ENCODE data around the gene CTNND2. TPM values are rescaled to one million over a fixed set of nuclear protein-coding genes. Genes with fewer than 3 reads are reported as not detected.

CTNND2 gene
- total RNA-seq, 1 donor from 2014 or later: 2.5 TPM

GRCh38 chr5:11681796-11682195, 222.4 kb downstream of the CTNND2 start:
- Mint-ChIP-seq H3K9me3 (ENCODE audit: unreplicated experiment) (peaks cover 23% of the 10 kb centered on the region), H3K4me1 (ENCODE audit: unreplicated experiment) (no peaks in the 10 kb centered on the region), H3K27ac (ENCODE audit: unreplicated experiment) (no peak overlapping the region), H3K4me3 (ENCODE audit: unreplicated experiment) (no peak overlapping the region), H3K27me3 (ENCODE audit: unreplicated experiment) (no peaks in the 10 kb centered on the region), H3K36me3 (ENCODE audit: unreplicated experiment) (no peaks in the 10 kb centered on the region)
- TF ChIP-seq CTCF (IDR thresholded peaks at IDR 0.05): no peak
- DNase-seq (ENCODE audit: extremely low spot score, unreplicated experiment): no peak

- no peak overlapping the region for H3K4me3 Mint-ChIP-seq (ENCODE audit: unreplicated experiment)
- H3K9me3 Mint-ChIP-seq (ENCODE audit: unreplicated experiment): peaks cover 24% of the 10 kb centered on the region
- no peak for TF ChIP-seq CTCF (IDR thresholded peaks at IDR 0.05)
- H3K27me3 Mint-ChIP-seq (ENCODE audit: unreplicated experiment): no peaks in the 10 kb centered on the region
- no peak for DNase-seq (ENCODE audit: extremely low spot score, unreplicated experiment)
- H3K27ac Mint-ChIP-seq (ENCODE audit: unreplicated experiment): no peak overlapping the region
- no peaks in the 10 kb centered on the region for H3K36me3 Mint-ChIP-seq (ENCODE audit: unreplicated experiment)
- no peaks in the 10 kb centered on the region for H3K4me1 Mint-ChIP-seq (ENCODE audit: unreplicated experiment)
Measured at GRCh38 chr5:11679676-11680075, 224.6 kb downstream of the CTNND2 start.

- H3K4me3 Mint-ChIP-seq (ENCODE audit: unreplicated experiment): no peak overlapping the region
- H3K9me3 Mint-ChIP-seq (ENCODE audit: unreplicated experiment): peaks cover 13% of the 10 kb centered on the region
- no peak for TF ChIP-seq CTCF (IDR thresholded peaks at IDR 0.05)
- H3K36me3 Mint-ChIP-seq (ENCODE audit: unreplicated experiment): no peaks in the 10 kb centered on the region
- H3K4me1 Mint-ChIP-seq (ENCODE audit: unreplicated experiment): no peaks in the 10 kb centered on the region
- no peak for DNase-seq (ENCODE audit: extremely low spot score, unreplicated experiment)
- no peak overlapping the region for H3K27ac Mint-ChIP-seq (ENCODE audit: unreplicated experiment)
- no peaks in the 10 kb centered on the region for H3K27me3 Mint-ChIP-seq (ENCODE audit: unreplicated experiment)
Measured at GRCh38 chr5:11675184-11675583, 229.1 kb downstream of the CTNND2 start.

- H3K4me3 Mint-ChIP-seq (ENCODE audit: unreplicated experiment): no peak overlapping the region
- H3K27me3 Mint-ChIP-seq (ENCODE audit: unreplicated experiment): no peaks in the 10 kb centered on the region
- H3K36me3 Mint-ChIP-seq (ENCODE audit: unreplicated experiment): no peaks in the 10 kb centered on the region
- no peak overlapping the region for H3K27ac Mint-ChIP-seq (ENCODE audit: unreplicated experiment)
- no peak for TF ChIP-seq CTCF (IDR thresholded peaks at IDR 0.05)
- no peaks in the 10 kb centered on the region for H3K4me1 Mint-ChIP-seq (ENCODE audit: unreplicated experiment)
- DNase-seq (ENCODE audit: extremely low spot score, unreplicated experiment): no peak
- peaks cover 11% of the 10 kb centered on the region for H3K9me3 Mint-ChIP-seq (ENCODE audit: unreplicated experiment)
Measured at GRCh38 chr5:11672385-11673085, 231.7 kb downstream of the CTNND2 start.

GRCh38 chr5:11658376-11658775, 245.9 kb downstream of the CTNND2 start:
- no peak for DNase-seq (ENCODE audit: extremely low spot score, unreplicated experiment)
- H3K36me3 Mint-ChIP-seq (ENCODE audit: unreplicated experiment): no peaks in the 10 kb centered on the region
- no peaks in the 10 kb centered on the region for H3K4me1 Mint-ChIP-seq (ENCODE audit: unreplicated experiment)
- TF ChIP-seq CTCF (IDR thresholded peaks at IDR 0.05): no peak
- no peaks in the 10 kb centered on the region for H3K9me3 Mint-ChIP-seq (ENCODE audit: unreplicated experiment)
- H3K27me3 Mint-ChIP-seq (ENCODE audit: unreplicated experiment): no peaks in the 10 kb centered on the region
- H3K27ac Mint-ChIP-seq (ENCODE audit: unreplicated experiment): no peak overlapping the region
- H3K4me3 Mint-ChIP-seq (ENCODE audit: unreplicated experiment): no peak overlapping the region
